SK-N-SH (cell line): Measurements from ENCODE around the gene CLDN14.

Source experiments
- CTCF ChIP-seq: fragments of 200-600 bp; sonication (generic); IDR thresholded peaks from 2 replicates; pipeline ENCODE4 v1.6.1; 2017; ENCODE audit warnings: antibody characterized with exemption, mild to moderate bottlenecking, moderate library complexity
- EP300 ChIP-seq, 2 experiments: IDR thresholded peaks; 2 replicates each; pipeline versions ENCODE4 v1.4.0 to v1.6.1; 2012; ENCODE audit warnings: borderline replicate concordance in 1 of 2, low read depth in 1 of 2, low read length in 1 of 2
- GABPA ChIP-seq: IDR thresholded peaks from 2 replicates; pipeline ENCODE4 v1.4.0; 2012; ENCODE audit warnings: low read depth, mild to moderate bottlenecking
- NFIC ChIP-seq: IDR thresholded peaks from 2 replicates; pipeline ENCODE4 v1.4.0; 2012; ENCODE audit warnings: borderline replicate concordance
- PBX3 ChIP-seq: IDR thresholded peaks from 2 replicates; pipeline ENCODE4; 2012
- REST ChIP-seq: IDR thresholded peaks from 2 replicates; pipeline ENCODE4 v1.6.1; 2012; ENCODE audit warnings: mild to moderate bottlenecking, low read depth, low read length, moderate library complexity

GRCh38 chr21:36415375-36415774 lies 64.5 kb downstream of the CLDN14 start:
- TF ChIP-seq CTCF (no peak), PBX3 (no peak), NFIC (no peak), EP300 (IDR thresholded peaks at IDR 0.05; ENCODE audit: borderline replicate concordance in 1 of 2, low read depth in 1 of 2, low read length in 1 of 2) (no peak), GABPA (no peak), REST (no peak)
